OCI-LY7 (cell line): ENCODE data around the gene PCDHB13. TPM values are rescaled to one million over a fixed set of nuclear protein-coding genes. Genes with fewer than 3 reads are reported as not detected.
"Not testable (repeated sequence)": the region's sequence is repeated elsewhere in the genome, so short reads cannot be mapped to it uniquely, and the experiment has no call there.

ENCODE experiments used
- BruUV-seq: library from RNA; stranded (reverse); fragments of 400-500 nt; replicated peaks from 2 replicates; lab custom pipeline; 2021; lab: Mats Ljungman, UMichigan
- CTCF ChIA-PET: fragments of 300-600 bp; sonication (Branson Sonifier 250); formaldehyde crosslinking; loops from one replicate; lab custom pipeline; 2022; ENCODE audit warnings: antibody characterized with exemption; ENCODE audit not compliant: unreplicated experiment; lab: Charles Lee
- POLR2A ChIA-PET: fragments of 300-600 bp; sonication (Branson Sonifier 250); formaldehyde crosslinking; loops from one replicate; lab custom pipeline; 2022; ENCODE audit warnings: antibody characterized with exemption; lab: Charles Lee
- DNase-seq: peaks from one replicate; pipeline ENCODE4 v3.0.0-alpha.2; 2015; ENCODE audit warnings: low spot score
- H2AFZ ChIP-seq: fragments of 200-600 bp; sonication (generic), shearing (Covaris generic); 2 replicates; pipeline ENCODE4 v1.6.1; 2014; ENCODE audit warnings: mild to moderate bottlenecking, antibody characterized with exemption, low read length, moderate library complexity
- H3K27ac ChIP-seq: fragments of 200-600 bp; sonication (generic); 2 replicates; pipeline ENCODE4 v1.5.1; 2014; ENCODE audit warnings: mixed run types, low read depth, mild to moderate bottlenecking, moderate library complexity, low read length, inconsistent platforms; ENCODE audit not compliant: poor library complexity, severe bottlenecking
- H3K36me3 ChIP-seq: fragments of 200-600 bp; sonication (generic); 2 replicates; pipeline ENCODE4 v1.6.1; 2014; ENCODE audit warnings: mild to moderate bottlenecking, antibody characterized with exemption, low read length, moderate library complexity, mixed read lengths; ENCODE audit not compliant: insufficient read depth
- H3K4me1 ChIP-seq: fragments of 200-600 bp; sonication (generic); 2 replicates; pipeline ENCODE4 v1.5.1; 2014; ENCODE audit warnings: mild to moderate bottlenecking, low read length; ENCODE audit not compliant: insufficient read depth, poor library complexity, severe bottlenecking
- H3K4me2 ChIP-seq: fragments of 200-600 bp; sonication (generic); 2 replicates; pipeline ENCODE4 v1.6.1; 2014; ENCODE audit warnings: mild to moderate bottlenecking, low read length
- H3K4me3 ChIP-seq: fragments of 200-600 bp; sonication (generic); 2 replicates; pipeline ENCODE4 v1.5.1; 2014; ENCODE audit warnings: mild to moderate bottlenecking, low read depth, low read length; ENCODE audit not compliant: poor library complexity, severe bottlenecking
- H3K79me2 ChIP-seq: fragments of 200-600 bp; sonication (generic); 2 replicates; pipeline ENCODE4 v1.6.1; 2016; ENCODE audit warnings: low read depth, mild to moderate bottlenecking, low read length, moderate library complexity, mixed read lengths; ENCODE audit not compliant: insufficient read depth
- H3K9me2 ChIP-seq: fragments of 200-600 bp; sonication (generic); 2 replicates; pipeline ENCODE4 v1.6.1; 2016; ENCODE audit warnings: mild to moderate bottlenecking, low read length, mixed read lengths; ENCODE audit not compliant: insufficient read depth
- H3K9me3 ChIP-seq: fragments of 200-600 bp; sonication (generic); 2 replicates; pipeline ENCODE4 v1.6.1; 2014; ENCODE audit warnings: mild to moderate bottlenecking, mixed run types, low read length, mixed read lengths
- H4K20me1 ChIP-seq: fragments of 200-600 bp; sonication (generic); 2 replicates; pipeline ENCODE4 v1.6.1; 2014; ENCODE audit warnings: mild to moderate bottlenecking, antibody characterized with exemption, low read length, moderate library complexity, mixed read lengths; ENCODE audit not compliant: insufficient read depth
- CTCF ChIP-seq: fragments of 200-600 bp; sonication (generic); conservative IDR thresholded peaks from 2 replicates; pipeline ENCODE4 v1.5.1; 2014; ENCODE audit warnings: mild to moderate bottlenecking, antibody characterized with exemption, low read length, moderate library complexity, mixed read lengths
- EZH2phosphoT487 ChIP-seq: fragments of 200-600 bp; sonication (generic); IDR thresholded peaks from 2 replicates; pipeline ENCODE4 v1.6.1; 2018; ENCODE audit warnings: low read depth, borderline replicate concordance, mild to moderate bottlenecking, mixed run types, antibody characterized with exemption, low read length, moderate library complexity, mixed read lengths
- intact Hi-C: fragments of 100-400 bp; cut with micrococcal nuclease; formaldehyde crosslinking; loops from one replicate; pipeline ENCODE4 v1.10.0; 2022; ENCODE audit not compliant: unreplicated experiment
- total RNA-seq, 2 experiments: library from RNA; depleted of rRNA in 1 of 2; stranded (reverse); fragments of >200 nt in 1 of 2; shearing (Covaris generic) in 1 of 2; gene quantifications; 2 replicates each; pipeline ENCODE4 v1.2.3, GENCODE V29; 2014 to 2022

Gene PCDHB13
- total RNA-seq, 2 experiments from 2014 or later: 0.22 TPM; not detected in 1

- no peak overlapping the region for H3K4me3 ChIP-seq
- no peaks in the 10 kb centered on the region for H4K20me1 ChIP-seq
- DNase-seq: no peak
- CTCF ChIA-PET: no interaction called here
- intact Hi-C loops: no loop called here
- POLR2A ChIA-PET: no interaction called here
- no TSS peak for BruUV-seq
- H3K4me2 ChIP-seq: no peak overlapping the region
- no peaks in the 10 kb centered on the region for H3K36me3 ChIP-seq
- TF ChIP-seq CTCF (no peak), EZH2phosphoT487 (no peak)
- H3K27ac ChIP-seq: no peak overlapping the region
- no peaks in the 10 kb centered on the region for H3K4me1 ChIP-seq
- no peaks in the 10 kb centered on the region for H3K9me3 ChIP-seq
- no peak overlapping the region for H2AFZ ChIP-seq
- no peaks in the 10 kb centered on the region for H3K9me2 ChIP-seq
- no peaks in the 10 kb centered on the region for H3K79me2 ChIP-seq
Observed at GRCh38 chr5:141180313-141180712, 33.4 kb upstream of the PCDHB13 start.

DNA sequence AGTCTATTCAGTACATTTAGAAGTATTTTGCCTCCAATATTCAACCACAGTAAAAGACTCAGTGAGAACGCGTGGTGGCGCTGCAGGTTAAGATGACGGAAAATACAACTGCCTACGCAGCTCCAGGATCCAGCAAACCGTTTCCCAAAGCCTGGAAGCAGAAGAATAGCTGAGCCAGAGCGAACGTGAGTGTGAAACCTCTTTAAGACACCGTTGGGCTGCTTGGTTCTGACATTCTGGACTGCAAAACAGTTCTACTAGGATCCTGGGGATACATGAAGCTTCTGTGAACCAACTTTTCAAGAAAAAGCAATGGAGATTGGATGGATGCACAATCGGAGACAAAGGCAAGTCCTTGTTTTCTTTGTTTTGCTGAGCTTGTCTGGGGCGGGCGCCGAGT, 31.5 kb upstream of the PCDHB13 start, which contains the start of gene PCDHB16:
PCDHB16 (plus strand) TSS at position 140 of the 400 bp plus-strand sequence; CDS start at position 313, 173 bp downstream.
- no peak within 1 kb of the TSS for H3K4me3 ChIP-seq
- no peaks in the 10 kb centered on the region for H3K79me2 ChIP-seq
- no peak for TF ChIP-seq EZH2phosphoT487
- TF ChIP-seq CTCF: no peak
- no peak within 1 kb of the TSS for H2AFZ ChIP-seq
- intact Hi-C loops: no loop called here
- CTCF ChIA-PET: no interaction called here
- no peak within 1 kb of the TSS for H3K4me2 ChIP-seq
- DNase-seq: no peak
- H4K20me1 ChIP-seq: no peaks in the 10 kb centered on the region
- POLR2A ChIA-PET: no interaction called here
- H3K9me2 ChIP-seq: no peaks in the 10 kb centered on the region
- H3K4me1 ChIP-seq: no peaks in the 10 kb centered on the region
- H3K27ac ChIP-seq: no peak within 1 kb of the TSS
- H3K36me3 ChIP-seq: no peaks in the 10 kb centered on the region
- BruUV-seq: no TSS peak
- no peaks in the 10 kb centered on the region for H3K9me3 ChIP-seq

- H3K79me2 ChIP-seq, POLR2A ChIA-PET, H3K9me2 ChIP-seq, H4K20me1 ChIP-seq, H3K9me3 ChIP-seq, H3K36me3 ChIP-seq, H3K4me1 ChIP-seq, intact Hi-C loops, H2AFZ ChIP-seq, BruUV-seq, H3K4me2 ChIP-seq, H3K27ac ChIP-seq, CTCF ChIA-PET, H3K4me3 ChIP-seq, DNase-seq: not testable (repeated sequence)
Observed at GRCh38 chr5:141184117-141184855, 29.4 kb upstream of the PCDHB13 start.
